ENCODE results near the gene TSPEAR.

DNA sequence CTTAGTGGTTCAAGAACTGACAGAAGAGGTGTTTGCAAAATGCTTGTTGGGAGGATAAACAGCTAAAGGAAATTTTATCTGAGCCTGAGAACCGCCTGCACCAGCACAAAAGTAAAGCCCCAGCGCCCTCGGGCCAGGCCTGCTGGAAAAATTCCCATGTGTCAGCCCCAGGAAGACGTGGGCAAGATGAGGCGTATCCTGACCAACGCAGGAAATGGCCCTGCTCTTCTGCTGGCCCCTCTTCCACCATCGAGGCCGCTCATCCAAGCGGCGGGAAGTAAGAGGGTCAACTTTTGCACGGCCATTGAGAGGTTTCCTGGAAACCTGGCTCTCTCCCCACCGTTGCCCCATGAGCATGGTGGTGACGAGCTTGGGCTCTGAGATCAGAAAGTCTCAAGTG, 216.4 kb downstream of the TSPEAR start:
- TF ChIP-seq POLR2AphosphoS5 (IDR thresholded peaks at IDR 0.05; ENCODE audit: low read depth, low read length): no peak
- TF ChIP-seq, protein P1, sequence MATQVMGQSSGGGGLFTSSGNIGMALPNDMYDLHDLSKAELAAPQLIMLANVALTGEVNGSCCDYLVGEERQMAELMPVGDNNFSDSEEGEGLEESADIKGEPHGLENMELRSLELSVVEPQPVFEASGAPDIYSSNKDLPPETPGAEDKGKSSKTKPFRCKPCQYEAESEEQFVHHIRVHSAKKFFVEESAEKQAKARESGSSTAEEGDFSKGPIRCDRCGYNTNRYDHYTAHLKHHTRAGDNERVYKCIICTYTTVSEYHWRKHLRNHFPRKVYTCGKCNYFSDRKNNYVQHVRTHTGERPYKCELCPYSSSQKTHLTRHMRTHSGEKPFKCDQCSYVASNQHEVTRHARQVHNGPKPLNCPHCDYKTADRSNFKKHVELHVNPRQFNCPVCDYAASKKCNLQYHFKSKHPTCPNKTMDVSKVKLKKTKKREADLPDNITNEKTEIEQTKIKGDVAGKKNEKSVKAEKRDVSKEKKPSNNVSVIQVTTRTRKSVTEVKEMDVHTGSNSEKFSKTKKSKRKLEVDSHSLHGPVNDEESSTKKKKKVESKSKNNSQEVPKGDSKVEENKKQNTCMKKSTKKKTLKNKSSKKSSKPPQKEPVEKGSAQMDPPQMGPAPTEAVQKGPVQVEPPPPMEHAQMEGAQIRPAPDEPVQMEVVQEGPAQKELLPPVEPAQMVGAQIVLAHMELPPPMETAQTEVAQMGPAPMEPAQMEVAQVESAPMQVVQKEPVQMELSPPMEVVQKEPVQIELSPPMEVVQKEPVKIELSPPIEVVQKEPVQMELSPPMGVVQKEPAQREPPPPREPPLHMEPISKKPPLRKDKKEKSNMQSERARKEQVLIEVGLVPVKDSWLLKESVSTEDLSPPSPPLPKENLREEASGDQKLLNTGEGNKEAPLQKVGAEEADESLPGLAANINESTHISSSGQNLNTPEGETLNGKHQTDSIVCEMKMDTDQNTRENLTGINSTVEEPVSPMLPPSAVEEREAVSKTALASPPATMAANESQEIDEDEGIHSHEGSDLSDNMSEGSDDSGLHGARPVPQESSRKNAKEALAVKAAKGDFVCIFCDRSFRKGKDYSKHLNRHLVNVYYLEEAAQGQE (IDR thresholded peaks at IDR 0.05; ENCODE audit: insufficient read depth in 1 of 2, low read depth in 2 of 2, low read length in 2 of 2): no peak
- TF ChIP-seq TAF1 (IDR thresholded peaks at IDR 0.05; ENCODE audit: borderline replicate concordance, insufficient read depth, low read length): no peak
- no peak for TF ChIP-seq SIN3A (IDR thresholded peaks at IDR 0.05; ENCODE audit: borderline replicate concordance, insufficient read depth, low read length)
- TF ChIP-seq FOXP2 (optimal IDR thresholded peaks at IDR 0.05; ENCODE audit: borderline replicate concordance, extremely low read depth, extremely low read length, insufficient read depth): no peak

All from PFSK-1 (cell line).